ENCODE measurements around the gene LCP2.

The LCP2 gene

GRCh38 chr5:170216257-170216864 lies 81.2 kb downstream of the LCP2 start:
- no peak for DNase-seq (ENCODE audit: low read depth)

- no peak for DNase-seq (ENCODE audit: low read depth)
Observed at GRCh38 chr5:170211575-170212334, 85.8 kb downstream of the LCP2 start.

- DNase-seq (ENCODE audit: low read depth): no peak
Observed at GRCh38 chr5:170206958-170207357, 90.6 kb downstream of the LCP2 start.

- no peak for DNase-seq (ENCODE audit: low read depth)
Observed at GRCh38 chr5:170206216-170206615, 91.4 kb downstream of the LCP2 start.

GRCh38 chr5:170204202-170204601 lies 93.4 kb downstream of the LCP2 start:
- DNase-seq (ENCODE audit: low read depth): no peak

GRCh38 chr5:170202117-170202516 lies 95.5 kb downstream of the LCP2 start:
- no peak for DNase-seq (ENCODE audit: low read depth)

- no peak for DNase-seq (ENCODE audit: low read depth)
Observed at GRCh38 chr5:170201311-170201710, 96.3 kb downstream of the LCP2 start.

GRCh38 chr5:170200876-170201275 lies 96.7 kb downstream of the LCP2 start:
- DNase-seq (ENCODE audit: low read depth): no peak
